ENCODE results near the gene SCN8A. TPM values are rescaled to one million over a fixed set of nuclear protein-coding genes. Genes with fewer than 3 reads are reported as not detected.

The SCN8A gene
- total and polyA plus RNA-seq, 2 experiments from 2014 or later: 1.1 to 2.6 TPM

- Histone ChIP-seq H4K20me1 (ENCODE audit: insufficient read depth, poor library complexity, severe bottlenecking) (no peaks in the 10 kb centered on the region), H3K36me3 (replicated peaks; ENCODE audit: insufficient read depth, low read depth) (no peaks in the 10 kb centered on the region), H3K27ac (no peak overlapping the region), H3K27me3 (no peaks in the 10 kb centered on the region), H2AFZ (no peak overlapping the region), H3K4me1 (ENCODE audit: insufficient read depth) (peaks cover 4% of the 10 kb centered on the region), H3K9me2 (replicated peaks; ENCODE audit: insufficient read depth) (no peaks in the 10 kb centered on the region), H3K4me2 (no peak overlapping the region), H3K4me3 (no peak overlapping the region), H3K79me2 (peaks cover 4% of the 10 kb centered on the region), H3K9me3 (ENCODE audit: low read depth) (no peaks in the 10 kb centered on the region)
- no peak for DNase-seq (ENCODE audit: low spot score)
- TF ChIP-seq EZH2 (IDR thresholded peaks at IDR 0.05; ENCODE audit: borderline replicate concordance): no peak
- 95% methylated on average over 5 of the region's 5 CpGs for WGBS (ENCODE audit: low lambda C conversion rate, missing lambda C conversion rate)
These were observed 234.2 kb downstream of the SCN8A start for GRCh38 chr12:51825216-51825615.

- Histone ChIP-seq H3K4me1 (ENCODE audit: insufficient read depth) (peaks cover 4% of the 10 kb centered on the region), H4K20me1 (ENCODE audit: insufficient read depth, poor library complexity, severe bottlenecking) (no peaks in the 10 kb centered on the region), H3K9me3 (ENCODE audit: low read depth) (no peaks in the 10 kb centered on the region), H3K27ac (no peak overlapping the region), H2AFZ (no peak overlapping the region), H3K79me2 (peaks cover 6% of the 10 kb centered on the region), H3K4me3 (no peak overlapping the region), H3K27me3 (no peaks in the 10 kb centered on the region), H3K9me2 (replicated peaks; ENCODE audit: insufficient read depth) (no peaks in the 10 kb centered on the region), H3K4me2 (no peak overlapping the region), H3K36me3 (replicated peaks; ENCODE audit: insufficient read depth, low read depth) (no peaks in the 10 kb centered on the region)
- no peak for TF ChIP-seq EZH2 (IDR thresholded peaks at IDR 0.05; ENCODE audit: borderline replicate concordance)
- TF ChIP-seq EZH2phosphoT487 (IDR thresholded peaks at IDR 0.05; ENCODE audit: low read depth, severe bottlenecking, unreplicated experiment): no peak
- TF ChIP-seq CTCF (IDR thresholded peaks at IDR 0.05; ENCODE audit: poor library complexity): no peak
- 73% methylated on average over 4 of the region's 4 CpGs for WGBS (ENCODE audit: low lambda C conversion rate, missing lambda C conversion rate)
- DNase-seq (ENCODE audit: low spot score): no peak
These were observed 235.8 kb downstream of the SCN8A start for GRCh38 chr12:51826881-51827280.

GRCh38 chr12:51827925-51828818 is 237.1 kb downstream of the SCN8A start:
- H2AFZ ChIP-seq: no peak overlapping the region

GRCh38 chr12:51829011-51829481 is 238.0 kb downstream of the SCN8A start:
- 63% methylated on average over 5 of the region's 5 CpGs for WGBS (ENCODE audit: low lambda C conversion rate, missing lambda C conversion rate)
- Histone ChIP-seq H2AFZ (no peak overlapping the region), H3K27ac (no peak overlapping the region), H3K27me3 (no peaks in the 10 kb centered on the region), H3K9me2 (replicated peaks; ENCODE audit: insufficient read depth) (no peaks in the 10 kb centered on the region), H3K4me3 (no peak overlapping the region), H3K36me3 (replicated peaks; ENCODE audit: insufficient read depth, low read depth) (no peaks in the 10 kb centered on the region), H4K20me1 (ENCODE audit: insufficient read depth, poor library complexity, severe bottlenecking) (no peaks in the 10 kb centered on the region), H3K4me2 (no peak overlapping the region), H3K79me2 (peaks cover 9% of the 10 kb centered on the region), H3K9me3 (ENCODE audit: low read depth) (no peaks in the 10 kb centered on the region), H3K4me1 (ENCODE audit: insufficient read depth) (peaks cover 4% of the 10 kb centered on the region)
- TF ChIP-seq EZH2 (IDR thresholded peaks at IDR 0.05; ENCODE audit: borderline replicate concordance) (no peak), CTCF (IDR thresholded peaks at IDR 0.05; ENCODE audit: poor library complexity) (no peak), EZH2phosphoT487 (IDR thresholded peaks at IDR 0.05; ENCODE audit: low read depth, severe bottlenecking, unreplicated experiment) (no peak)
- DNase-seq (ENCODE audit: low spot score): no peak

More at GRCh38 chr12:51827925-51828818, 237.1 kb downstream of the SCN8A start:
- H3K4me2 ChIP-seq: no peak overlapping the region
- H3K9me2 ChIP-seq (replicated peaks; ENCODE audit: insufficient read depth): no peaks in the 10 kb centered on the region
- WGBS (ENCODE audit: low lambda C conversion rate, missing lambda C conversion rate): 54% methylated on average over 11 of the region's 11 CpGs
- peaks cover 6% of the 10 kb centered on the region for H3K79me2 ChIP-seq
- no peaks in the 10 kb centered on the region for H3K9me3 ChIP-seq (ENCODE audit: low read depth)
- peak overlapping the region; percentile 72 for H3K27ac ChIP-seq
- H3K36me3 ChIP-seq (replicated peaks; ENCODE audit: insufficient read depth, low read depth): no peaks in the 10 kb centered on the region
- peaks cover 4% of the 10 kb centered on the region for H3K4me1 ChIP-seq (ENCODE audit: insufficient read depth)
- H3K4me3 ChIP-seq: no peak overlapping the region
- H3K27me3 ChIP-seq: no peaks in the 10 kb centered on the region
- H4K20me1 ChIP-seq (ENCODE audit: insufficient read depth, poor library complexity, severe bottlenecking): no peaks in the 10 kb centered on the region
- DNase-seq (ENCODE audit: low spot score): peak; percentile 55
- no peak for TF ChIP-seq EZH2 (IDR thresholded peaks at IDR 0.05; ENCODE audit: borderline replicate concordance)
